DND-41 (cell line): ENCODE measurements around the gene NEK7.

Experiments used
- ATAC-seq: fragments of 200-7000 bp; cut with Tn5 transposase; 3 replicates; pipeline ENCODE4 v1.9.1; 2021; ENCODE audit warnings: low read depth; ENCODE audit not compliant: insufficient read depth
- DNase-seq: peaks from one replicate; pipeline ENCODE4 v3.0.0-alpha.2; 2020
- H2AFZ ChIP-seq: 2 replicates; pipeline ENCODE4 v1.6.0; 2012; ENCODE audit warnings: low read depth, low read length
- H3K27ac ChIP-seq: 2 replicates; pipeline ENCODE4 v1.5.1; 2012; ENCODE audit warnings: low read length, inconsistent platforms
- H3K27me3 ChIP-seq: fragments of 200-600 bp; sonication (generic); 2 replicates; pipeline ENCODE4 v1.6.0; 2012; ENCODE audit warnings: low read length, mild to moderate bottlenecking, inconsistent platforms; ENCODE audit not compliant: insufficient read depth, poor library complexity
- H3K36me3 ChIP-seq: 2 replicates; pipeline ENCODE4 v1.5.1; 2012; ENCODE audit warnings: low read length, inconsistent platforms; ENCODE audit not compliant: insufficient read depth
- H3K4me1 ChIP-seq: 2 replicates; pipeline ENCODE4 v1.5.1; 2012; ENCODE audit warnings: mild to moderate bottlenecking, low read length; ENCODE audit not compliant: insufficient read depth
- H3K4me2 ChIP-seq: 2 replicates; pipeline ENCODE4 v1.6.0; 2012; ENCODE audit warnings: mild to moderate bottlenecking, moderate library complexity, low read length, inconsistent platforms; ENCODE audit not compliant: insufficient read depth
- H3K4me3 ChIP-seq, 2 experiments: fragments of 200-600 bp in 1 of 2; shearing (Covaris generic) in 1 of 2; 2 replicates each; pipeline ENCODE4 v1.5.1; 2012 to 2016; ENCODE audit warnings: inconsistent platforms in 2 of 2, low read length in 2 of 2, mild to moderate bottlenecking in 2 of 2, low read depth in 1 of 2, moderate library complexity in 1 of 2
- H3K79me2 ChIP-seq: 2 replicates; pipeline ENCODE4 v1.6.0; 2012; ENCODE audit warnings: low read length, inconsistent platforms; ENCODE audit not compliant: insufficient read depth
- H3K9ac ChIP-seq: 2 replicates; pipeline ENCODE4 v1.6.0; 2012; ENCODE audit warnings: low read depth, mild to moderate bottlenecking, inconsistent platforms, low read length, moderate library complexity
- H3K9me3 ChIP-seq: 2 replicates; pipeline ENCODE4 v1.5.1; 2012; ENCODE audit warnings: low read length, moderate library complexity, mild to moderate bottlenecking, inconsistent platforms; ENCODE audit not compliant: insufficient read depth, severe bottlenecking
- H4K20me1 ChIP-seq: 2 replicates; pipeline ENCODE4 v1.6.0; 2012; ENCODE audit warnings: low read length; ENCODE audit not compliant: insufficient read depth
- CTCF ChIP-seq: IDR thresholded peaks from 2 replicates; pipeline ENCODE4 v1.5.1; 2012; ENCODE audit warnings: borderline replicate concordance, low read length, moderate library complexity, mild to moderate bottlenecking; ENCODE audit not compliant: poor library complexity, severe bottlenecking; ENCODE audit errors: extremely low read depth
- EZH2 ChIP-seq: IDR thresholded peaks from 3 replicates; pipeline ENCODE4 v1.6.1; 2012; ENCODE audit warnings: borderline replicate concordance, low read depth, mild to moderate bottlenecking, moderate library complexity, low read length, inconsistent platforms; ENCODE audit not compliant: severe bottlenecking

NEK7 gene

DNA sequence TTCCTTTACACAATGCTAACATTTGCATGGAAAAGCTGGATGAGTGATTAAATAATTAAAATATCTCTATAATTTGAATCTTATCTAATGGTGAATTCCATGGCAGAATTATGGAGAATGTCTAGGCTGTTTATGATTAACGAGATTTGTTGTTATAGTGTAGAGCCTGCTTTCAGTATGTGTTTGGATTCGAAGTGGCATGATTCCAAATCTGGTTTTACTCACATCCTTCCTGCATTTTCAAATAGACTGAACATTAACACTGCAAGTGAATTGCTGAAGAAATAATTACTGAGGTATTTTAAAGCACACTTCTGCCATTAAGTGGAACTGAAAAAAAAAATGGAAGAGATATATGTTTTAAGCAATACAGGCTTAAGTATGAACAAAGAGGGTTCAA lies 5.1 kb upstream of the NEK7 start:
- H3K27me3 ChIP-seq: no peaks in the 10 kb centered on the region
- H3K79me2 ChIP-seq: no peaks in the 10 kb centered on the region
- no peak overlapping the region for H3K27ac ChIP-seq
- H2AFZ ChIP-seq: no peak overlapping the region
- H3K4me1 ChIP-seq: peaks cover 9% of the 10 kb centered on the region
- ATAC-seq: no peak
- no peaks in the 10 kb centered on the region for H3K9me3 ChIP-seq
- no peaks in the 10 kb centered on the region; the same call in 1 of the 2 replicates for H3K36me3 ChIP-seq
- TF ChIP-seq EZH2: no peak
- TF ChIP-seq CTCF: no peak
- no peak for DNase-seq
- H4K20me1 ChIP-seq: no peaks in the 10 kb centered on the region
- no peak overlapping the region for H3K4me2 ChIP-seq
- no peak overlapping the region for H3K4me3 ChIP-seq
- no peak overlapping the region for H3K9ac ChIP-seq

- no peak overlapping the region for H3K4me2 ChIP-seq
- H2AFZ ChIP-seq: no peak overlapping the region
- TF ChIP-seq CTCF (no peak), EZH2 (no peak)
- no peak overlapping the region for H3K9ac ChIP-seq
- DNase-seq: no peak
- H3K79me2 ChIP-seq: peaks cover 13% of the 10 kb centered on the region
- no peak overlapping the region for H3K4me3 ChIP-seq
- H3K4me1 ChIP-seq: peaks cover 9% of the 10 kb centered on the region
- H3K27me3 ChIP-seq: no peaks in the 10 kb centered on the region
- no peak overlapping the region for H3K27ac ChIP-seq
- no peaks in the 10 kb centered on the region; the same call in 1 of the 2 replicates for H3K36me3 ChIP-seq
- H3K9me3 ChIP-seq: no peaks in the 10 kb centered on the region
- ATAC-seq: no peak
- no peaks in the 10 kb centered on the region for H4K20me1 ChIP-seq
These were observed 3.7 kb upstream of the NEK7 start for GRCh38 chr1:198153103-198153502.

GRCh38 chr1:198153804-198154203 lies 3.0 kb upstream of the NEK7 start:
- DNase-seq (no peak), ATAC-seq (no peak)
- H3K4me1 ChIP-seq: peaks cover 11% of the 10 kb centered on the region

More at GRCh38 chr1:198153804-198154203, 3.0 kb upstream of the NEK7 start:
- Histone ChIP-seq H3K27me3 (no peaks in the 10 kb centered on the region), H3K4me2 (no peak overlapping the region), H3K79me2 (peaks cover 20% of the 10 kb centered on the region), H3K9ac (no peak overlapping the region), H3K4me3 (no peak overlapping the region), H3K27ac (no peak overlapping the region), H2AFZ (no peak overlapping the region), H3K9me3 (no peaks in the 10 kb centered on the region), H4K20me1 (0 out of 2 replicates have a peak, but pooled peaks cover 2% of the 10 kb centered on the region), H3K36me3 (no peaks in the 10 kb centered on the region; the same call in 1 of the 2 replicates)
- TF ChIP-seq EZH2 (no peak), CTCF (no peak)
